Dedifferentiated amniotic fluid mesenchymal stem cell (primary cell): ENCODE data around the gene SLC23A1.
"Not testable (repeated sequence)": the region's sequence is repeated elsewhere in the genome, so short reads cannot be mapped to it uniquely, and the experiment has no call there.

ENCODE experiments used
- DNase-seq: peaks from one replicate; pipeline ENCODE4 v3.0.0-alpha.2; 2016; ENCODE audit errors: extremely low spot score

Gene SLC23A1

DNA sequence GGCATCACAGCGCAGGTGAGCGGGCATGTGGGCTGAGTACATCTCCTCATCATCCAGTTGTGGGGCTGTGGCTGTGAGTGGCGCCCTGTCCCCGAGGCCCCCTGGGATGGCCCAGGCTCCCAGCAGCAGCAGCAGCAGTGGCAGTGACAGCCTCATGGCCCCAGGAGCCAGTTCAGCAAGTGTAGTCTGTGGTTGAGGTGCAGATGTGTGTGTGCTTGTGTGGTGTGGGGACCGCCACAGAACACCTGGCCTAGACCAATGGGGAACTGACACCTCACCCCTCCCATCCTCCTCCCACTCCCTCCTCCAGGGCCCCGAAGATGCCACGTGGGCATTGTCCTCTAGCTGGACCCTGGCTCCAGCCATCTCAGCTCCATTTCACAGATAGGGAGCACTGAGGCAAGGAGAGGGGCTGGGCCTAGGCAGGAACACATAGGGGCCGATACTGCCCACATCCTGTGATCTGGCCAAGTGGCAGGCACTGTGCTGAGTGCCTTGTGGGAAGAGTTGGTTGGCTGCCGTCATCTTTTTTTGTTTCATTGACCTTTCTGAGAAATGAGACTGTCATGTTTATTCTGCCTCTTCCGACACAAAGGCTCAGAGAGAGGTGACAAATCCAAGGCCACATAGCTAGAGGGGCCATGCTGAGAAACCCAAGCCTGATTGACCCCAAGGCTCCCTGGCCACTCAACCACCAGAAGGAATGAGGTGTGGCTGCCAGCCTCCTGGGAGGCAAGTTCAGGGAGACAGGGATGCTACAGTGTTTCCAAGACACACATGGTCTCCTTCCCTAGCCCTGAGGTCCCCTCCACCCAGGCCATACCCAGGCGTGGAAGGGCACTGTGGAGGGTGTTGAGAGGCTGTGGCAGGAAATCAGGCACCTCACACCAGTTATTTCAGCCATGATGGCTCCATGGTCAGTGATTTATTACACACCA lies 6.9 kb upstream of the SLC23A1 start, which contains the start of gene MZB1:
MZB1 (minus strand) TSS at position 213 of the 938 bp plus-strand sequence; CDS start at position 156, 57 bp downstream.
- DNase-seq, result no peak

DNA sequence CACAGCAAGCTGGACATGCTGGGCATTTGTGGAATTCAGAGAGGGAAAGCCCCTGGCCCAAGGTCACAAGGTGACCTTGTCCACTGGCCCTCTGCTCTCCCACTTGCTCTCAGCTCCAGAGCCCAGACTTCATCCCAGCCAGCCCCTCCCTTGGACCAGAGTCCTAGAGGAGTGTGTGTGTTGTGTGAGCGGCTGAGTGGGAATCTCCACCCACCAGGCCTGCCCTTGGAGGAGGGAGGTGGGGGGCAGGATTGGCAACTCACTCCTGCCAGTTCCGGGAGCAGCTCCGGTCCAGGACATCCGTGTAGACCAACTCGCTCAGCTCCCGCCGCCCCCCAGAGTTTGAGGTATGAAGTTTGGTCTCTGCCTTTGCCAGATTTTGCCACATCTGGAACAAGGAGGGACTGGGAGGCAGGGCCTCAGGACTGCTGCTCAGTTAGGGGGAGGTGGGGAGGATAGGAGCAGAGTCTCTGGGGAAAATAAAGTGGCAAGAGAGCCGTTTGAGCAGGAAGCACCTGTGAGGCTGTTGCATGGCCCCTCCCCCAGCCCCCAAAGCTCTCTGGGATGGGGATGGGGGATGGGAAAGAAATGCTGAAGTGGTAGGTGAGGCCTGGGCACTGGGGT lies 5.2 kb upstream of the SLC23A1 start:
- no peak for DNase-seq

DNA sequence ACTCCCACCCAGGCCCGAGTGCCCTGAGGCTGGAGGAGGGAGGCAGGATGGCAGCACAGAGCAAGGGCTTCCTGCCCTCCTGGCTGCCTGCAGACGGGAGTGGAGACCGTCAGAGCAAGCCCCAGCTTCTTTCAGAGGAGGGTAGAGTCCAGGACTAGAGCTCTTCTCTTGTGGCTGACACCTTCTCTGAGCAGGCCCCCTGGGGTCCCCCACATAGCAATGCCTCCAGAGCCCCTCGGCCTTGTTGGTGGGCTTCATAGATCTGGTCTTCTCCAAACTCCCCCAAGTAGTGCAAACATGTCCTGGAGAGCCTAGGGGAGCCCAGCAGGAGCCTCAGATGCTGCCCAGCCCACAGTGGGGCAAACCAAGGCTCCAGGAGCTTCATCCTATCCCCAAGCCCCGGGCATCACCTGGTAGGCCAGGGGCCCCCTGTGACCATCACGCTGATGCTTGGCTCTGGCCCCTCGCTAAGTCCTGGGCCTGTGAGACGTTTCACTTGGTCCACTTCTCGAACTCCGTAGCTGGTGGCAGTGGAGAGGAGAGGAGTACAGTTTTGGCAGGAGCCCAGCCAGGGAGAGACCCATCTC lies 4.6 kb upstream of the SLC23A1 start:
- DNase-seq, result no peak

DNA sequence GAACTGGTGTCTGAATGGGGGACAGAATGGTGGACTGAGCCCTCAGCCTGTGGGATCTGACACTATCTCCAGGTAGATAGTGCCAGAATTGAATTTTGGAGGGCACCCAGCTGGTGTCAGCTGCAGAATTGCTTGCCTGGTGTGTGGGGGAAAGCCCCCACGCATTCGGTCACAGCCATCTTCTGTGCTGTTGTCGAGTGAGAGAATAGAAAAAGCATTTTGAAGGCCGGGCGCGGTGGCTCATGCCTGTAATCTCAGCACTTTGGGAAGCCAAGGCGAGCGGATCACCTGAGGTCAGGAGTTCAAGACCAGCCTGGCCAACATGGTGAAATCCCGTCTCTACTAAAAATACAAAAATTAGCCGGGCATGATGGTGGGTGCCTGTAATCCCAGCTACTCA lies 3.9 kb upstream of the SLC23A1 start:
- DNase-seq, result not testable (repeated sequence)

DNA sequence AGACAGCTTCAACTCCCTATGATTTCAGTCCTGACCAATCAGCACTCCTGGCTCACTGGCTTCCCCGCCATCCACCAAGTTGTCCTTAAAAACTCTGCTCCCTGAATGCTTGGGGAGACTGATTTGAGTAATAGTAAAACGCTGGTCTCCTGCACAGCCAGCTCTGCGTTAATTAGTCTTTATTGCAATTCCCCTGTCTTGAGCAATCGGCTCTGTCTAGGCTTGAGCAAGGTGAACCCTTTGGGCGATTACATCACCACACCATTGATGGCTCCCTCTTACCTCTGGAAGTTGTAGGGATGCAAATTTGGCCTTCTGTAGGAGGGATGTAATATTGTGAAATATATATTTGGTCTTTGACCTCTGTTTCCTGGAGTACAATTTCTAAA lies 2.9 kb upstream of the SLC23A1 start:
- no peak for DNase-seq

DNA sequence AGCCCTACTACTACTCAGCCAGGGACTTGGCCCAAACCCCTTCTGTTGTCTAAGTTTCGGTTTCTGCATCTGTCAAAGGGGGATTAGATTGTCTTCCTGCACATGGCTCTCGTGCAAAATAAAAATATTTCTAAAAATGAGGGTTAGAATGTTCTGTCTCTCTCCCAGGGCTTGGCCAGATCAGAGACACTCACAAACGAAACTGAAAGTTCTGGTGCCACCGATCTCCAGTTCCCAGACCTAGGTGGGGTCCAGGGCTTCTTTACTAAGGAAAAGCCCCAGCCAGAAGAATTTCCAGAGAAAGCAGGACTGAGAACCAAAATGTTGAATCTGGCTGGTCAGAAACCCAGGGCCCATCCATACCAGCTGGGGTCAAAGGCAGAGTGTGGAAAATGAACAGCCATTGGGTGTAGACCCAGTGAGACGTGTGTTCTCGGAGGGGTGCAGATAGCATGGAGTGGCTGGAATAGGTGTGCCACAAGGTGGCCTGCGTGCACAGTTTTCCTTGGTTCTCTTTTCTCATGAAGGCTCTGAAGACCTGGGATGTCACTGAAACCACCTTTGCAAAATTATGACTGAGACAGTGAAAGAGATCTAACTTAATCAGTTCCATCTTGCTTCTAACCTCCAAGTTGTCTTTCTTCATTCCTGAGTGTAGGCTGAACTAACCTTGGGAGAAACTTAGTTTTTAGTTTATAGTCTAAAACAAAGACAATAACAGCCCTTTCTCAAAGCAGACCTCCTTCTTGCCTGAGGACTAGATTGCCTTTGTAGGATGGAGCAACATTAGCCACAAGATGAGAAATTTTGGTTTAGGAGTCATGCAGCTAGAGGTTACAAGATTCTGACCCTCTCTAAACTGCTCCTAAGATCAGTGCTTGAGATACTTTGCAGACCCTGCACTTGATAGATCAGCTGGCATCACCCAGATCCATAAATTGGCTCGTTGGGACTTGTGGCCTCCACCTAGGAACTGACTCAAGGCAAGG lies 2.3 kb upstream of the SLC23A1 start:
- peak; percentile 35 for DNase-seq

DNA sequence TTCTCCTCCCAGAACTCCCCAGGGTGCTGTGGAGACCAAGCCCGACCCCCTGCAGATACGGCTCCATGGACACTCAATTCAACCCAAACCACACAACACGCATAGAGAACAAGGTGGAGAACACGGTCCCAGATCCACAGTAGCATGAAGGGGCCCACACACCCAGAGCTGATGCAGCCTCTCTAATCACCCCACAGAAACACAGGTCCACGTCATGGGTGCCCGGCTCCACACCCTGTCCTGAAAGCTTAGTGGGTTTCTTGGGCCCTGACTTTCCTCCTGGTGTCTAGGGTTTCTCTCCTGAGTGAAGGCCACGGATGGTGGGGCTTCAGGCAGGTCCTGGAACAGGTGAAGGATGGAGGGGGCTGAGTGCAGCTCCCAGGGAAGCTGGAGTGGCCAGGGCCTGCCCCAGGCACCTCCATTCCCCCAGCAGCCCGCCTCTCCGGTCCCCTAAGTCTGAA lies 1.5 kb upstream of the SLC23A1 start:
- DNase-seq, result no peak

DNA sequence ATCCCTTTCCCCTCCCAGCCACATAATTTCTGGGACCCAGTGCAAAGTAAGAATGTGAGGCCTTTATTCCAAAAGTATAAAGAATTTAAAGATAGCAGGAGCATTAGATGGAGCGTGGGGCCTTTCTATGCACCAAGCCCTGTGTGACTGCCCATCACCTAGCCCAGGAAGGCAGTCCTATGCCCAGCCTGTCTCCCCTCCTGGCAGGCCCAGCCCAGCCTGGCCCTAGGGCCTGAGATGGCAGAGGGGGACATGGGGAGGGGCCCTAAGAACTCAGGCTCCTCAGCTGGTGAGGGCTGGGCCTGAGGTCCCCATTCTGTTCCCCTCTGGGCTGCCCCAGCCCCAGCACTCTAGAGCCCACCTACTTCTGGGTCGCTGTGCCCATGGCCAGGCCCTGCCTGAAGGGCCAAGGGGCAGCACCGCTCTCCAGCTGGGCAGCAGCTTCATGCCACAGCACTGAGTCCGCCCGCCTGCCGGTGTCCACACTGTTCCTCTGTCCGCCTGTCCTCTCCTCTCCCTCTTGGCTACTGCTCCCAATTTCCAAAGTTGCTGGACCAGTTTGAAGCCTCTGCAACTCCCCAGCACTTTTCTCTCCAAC lies 995 bp upstream of the SLC23A1 start:
- no peak for DNase-seq

DNA sequence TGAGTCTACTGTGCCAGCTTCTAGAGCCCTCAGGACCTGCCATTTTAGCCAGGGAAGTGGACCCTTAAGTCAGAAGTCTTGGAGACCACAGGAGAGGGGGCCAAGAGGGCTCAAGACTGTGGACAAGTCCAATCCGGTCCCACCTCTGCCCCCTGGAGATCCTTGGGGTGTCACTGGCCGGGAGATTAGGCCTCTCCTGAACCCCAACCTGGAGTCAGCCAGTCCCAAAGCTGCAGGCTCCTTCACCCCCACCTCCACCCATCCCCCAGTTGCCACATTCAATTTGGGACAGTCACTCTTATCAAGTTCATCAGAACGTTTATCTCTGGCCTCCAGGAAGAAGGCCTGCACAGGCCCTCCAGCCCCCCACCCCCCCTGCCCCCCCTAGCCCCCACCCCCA lies 290 bp downstream of the SLC23A1 start:
- DNase-seq, result no peak

DNA sequence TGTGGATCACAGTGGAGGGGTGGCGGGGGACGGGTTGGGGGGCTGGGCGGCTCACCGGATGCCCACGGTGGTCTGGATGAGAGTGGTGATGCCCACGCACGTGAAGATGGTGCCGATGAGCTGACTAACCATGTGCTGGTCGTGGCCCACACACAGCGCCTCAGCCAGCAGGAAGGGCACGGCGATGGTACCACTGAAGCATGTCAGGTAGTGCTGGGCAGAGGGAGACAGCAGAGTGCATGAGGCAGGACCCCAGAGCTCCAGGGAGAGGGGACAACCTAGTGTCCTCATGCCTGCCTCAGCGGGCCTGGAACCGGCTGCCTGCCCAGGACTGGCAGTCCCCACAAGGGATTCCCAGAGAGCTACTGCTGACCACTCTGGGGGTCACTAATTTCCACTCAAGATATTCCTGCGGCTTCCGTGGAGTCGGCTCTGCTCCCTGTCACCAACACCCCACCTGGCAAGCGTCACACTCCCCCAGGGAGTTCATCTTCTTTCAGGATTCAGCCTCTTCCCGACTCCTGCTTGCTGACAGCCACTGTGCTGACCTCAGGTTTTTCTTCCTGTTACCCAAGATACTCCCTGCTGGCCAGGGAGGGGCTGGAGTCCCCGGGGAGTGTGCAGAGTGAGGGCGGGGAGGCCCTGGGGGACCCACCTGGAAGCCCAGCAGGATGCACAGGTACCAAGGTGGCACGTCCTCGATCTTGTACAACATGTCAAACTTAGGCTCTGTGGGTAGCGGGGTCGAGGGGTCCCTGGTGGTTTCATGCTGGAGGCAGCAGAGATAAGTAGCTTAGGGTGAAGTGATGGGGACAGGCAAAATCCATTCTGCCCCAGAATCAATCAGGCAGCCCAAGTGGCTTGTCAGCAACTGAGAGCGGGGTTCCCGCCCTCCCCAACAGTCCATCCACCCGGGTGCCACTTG lies 998 bp downstream of the SLC23A1 start:
- DNase-seq, result no peak

DNA sequence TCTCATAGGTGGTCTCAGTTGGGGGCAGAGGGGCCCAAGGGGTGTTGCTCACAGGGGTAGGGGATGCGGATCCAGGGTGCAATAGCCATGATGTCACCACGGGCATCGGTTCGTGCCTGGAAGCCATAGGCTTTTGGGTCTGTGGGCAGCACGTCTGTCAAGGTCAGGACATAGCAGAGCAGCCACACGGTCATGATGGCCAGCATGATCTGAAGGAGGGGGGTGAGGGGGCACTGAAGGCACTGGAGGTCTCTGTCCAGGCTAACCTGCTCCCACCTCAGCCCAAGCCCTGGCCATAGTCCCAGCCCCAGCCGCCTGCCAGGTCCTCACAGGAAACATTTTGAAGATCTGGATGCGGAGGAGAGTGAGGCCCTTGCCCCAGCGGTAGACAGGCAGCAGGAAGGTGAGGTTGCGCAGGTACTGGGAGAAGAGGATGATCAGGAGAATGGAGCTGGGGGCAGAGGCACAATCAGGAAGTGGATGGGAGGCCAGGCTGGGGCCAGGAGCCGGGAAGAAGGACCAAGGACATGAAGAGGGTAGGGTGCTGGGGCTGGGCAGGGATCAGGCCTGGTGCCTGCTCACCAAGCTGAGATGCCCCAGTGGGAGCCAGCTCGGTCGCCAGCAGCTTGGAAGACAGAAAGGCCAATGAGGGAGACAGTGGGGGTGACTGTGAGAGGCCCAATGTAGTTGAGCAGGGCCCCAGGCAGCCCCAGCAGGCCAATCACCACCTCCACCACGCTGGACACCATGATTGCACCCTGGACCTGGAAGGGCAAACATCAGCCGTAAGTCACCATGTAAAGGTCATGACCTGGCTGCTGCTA lies 3.3 kb downstream of the SLC23A1 start:
- DNase-seq, result no peak

DNA sequence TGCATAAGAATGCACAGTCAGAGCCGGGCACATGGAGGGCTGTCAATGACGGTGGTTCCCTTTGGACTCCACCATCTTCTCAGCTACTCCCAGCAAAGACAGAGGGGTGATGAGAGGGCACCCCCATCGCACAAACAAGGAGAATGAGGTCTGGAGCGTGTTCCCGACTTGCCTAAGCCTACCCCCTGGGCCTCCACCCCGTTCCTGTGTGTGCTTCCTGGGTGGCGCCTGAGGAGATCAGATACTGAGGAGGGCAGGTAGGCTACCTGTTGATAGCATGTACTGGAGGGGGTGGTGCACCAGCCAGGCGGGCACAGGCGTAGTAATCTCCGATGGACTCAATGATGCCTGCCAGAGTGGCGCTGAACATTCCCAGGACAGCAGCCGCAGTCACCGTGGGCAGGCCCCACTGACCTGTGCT lies 4.1 kb downstream of the SLC23A1 start:
- DNase-seq, result no peak

DNA sequence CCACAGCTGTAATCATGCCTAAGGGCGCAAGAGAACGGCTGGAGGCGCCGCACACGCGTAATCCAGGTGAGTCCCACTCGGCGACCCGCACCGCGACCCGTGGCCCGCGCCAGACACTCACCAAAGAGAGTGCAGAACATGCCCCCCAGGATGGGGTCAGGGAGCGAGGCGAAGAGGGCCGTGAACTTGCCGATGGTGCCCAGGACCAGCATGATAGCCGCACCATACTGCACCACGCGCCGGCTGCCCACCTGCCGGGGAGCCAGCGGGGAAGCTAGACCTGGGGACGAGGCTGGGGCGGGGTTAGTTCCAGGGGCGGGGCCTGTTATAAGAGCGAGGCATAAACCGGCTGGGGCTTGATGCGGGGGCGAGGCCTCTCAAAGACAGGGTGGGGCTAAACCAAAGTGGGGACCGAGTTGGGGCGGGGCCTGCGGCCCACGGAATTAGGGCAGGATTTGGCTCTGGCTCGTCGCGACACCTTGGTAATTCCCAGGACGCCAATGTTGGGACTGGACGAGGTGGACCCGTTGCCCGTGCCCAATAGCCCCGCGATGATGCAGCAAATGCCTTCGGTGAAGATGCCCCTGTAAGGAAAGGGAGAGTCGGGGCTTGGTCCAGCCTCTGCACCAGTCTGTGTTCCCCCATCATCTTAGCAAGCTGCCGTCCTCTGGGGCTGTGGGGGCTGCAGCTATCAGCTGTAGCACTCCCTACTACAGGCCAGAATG lies 4.8 kb downstream of the SLC23A1 start:
- no peak for DNase-seq

DNA sequence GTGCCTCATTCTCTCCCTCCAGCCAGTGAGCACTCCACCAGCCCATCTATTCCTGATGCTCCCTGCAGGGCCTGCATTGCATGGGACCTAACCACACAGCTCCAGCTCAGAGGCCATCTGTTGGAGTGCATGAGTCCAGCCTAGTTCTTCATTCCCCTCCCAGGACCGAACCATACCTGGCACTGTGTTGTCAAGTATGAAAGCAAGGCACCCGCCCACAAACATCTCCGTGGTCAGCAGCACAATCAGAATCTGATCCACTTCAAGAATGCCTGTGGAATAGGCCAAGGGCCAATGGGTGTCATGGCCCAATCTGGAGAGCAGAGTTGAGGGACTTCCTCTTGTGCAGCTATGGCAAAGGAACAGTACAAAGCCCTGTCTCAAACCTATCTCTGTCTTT lies 5.9 kb downstream of the SLC23A1 start:
- DNase-seq, result no peak

DNA sequence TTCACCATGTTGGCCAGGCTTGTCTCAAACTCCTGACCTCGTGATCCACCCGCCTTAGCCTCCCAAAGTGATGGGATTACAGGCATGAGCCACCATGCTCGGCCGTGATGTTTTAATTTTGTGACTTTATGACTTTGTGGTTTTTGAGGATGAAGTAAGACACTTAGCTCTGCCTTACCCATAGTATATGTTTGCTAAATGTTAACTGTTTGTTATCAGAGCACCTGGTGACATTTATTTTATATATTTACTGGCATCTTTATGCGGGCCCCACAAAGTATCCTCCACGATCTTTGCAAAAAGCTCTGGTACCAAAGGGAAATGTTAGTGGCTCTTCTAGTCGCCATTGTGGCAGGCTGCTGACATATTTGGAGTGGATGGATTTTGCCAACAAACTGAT lies 6.7 kb downstream of the SLC23A1 start:
- no peak for DNase-seq

DNA sequence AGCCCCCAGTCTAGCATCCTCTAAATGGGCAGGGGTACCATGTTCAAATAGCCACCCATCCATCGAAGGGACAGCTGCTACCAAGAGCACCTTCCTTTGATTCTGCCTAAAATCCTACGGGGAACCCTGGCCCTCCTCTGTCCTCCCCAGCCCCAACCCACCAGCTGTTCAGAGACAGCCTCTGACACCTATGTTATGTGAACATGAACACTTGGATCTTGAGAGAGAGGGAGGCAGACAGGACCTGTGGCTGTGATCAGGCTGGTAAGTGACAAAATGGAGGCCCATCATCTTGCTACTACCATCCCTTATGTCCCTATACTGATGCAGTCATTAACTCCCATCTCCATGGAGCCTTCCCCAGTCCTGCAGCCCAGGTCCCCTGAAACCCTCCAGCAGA lies 8.2 kb downstream of the SLC23A1 start:
- no peak for DNase-seq

DNA sequence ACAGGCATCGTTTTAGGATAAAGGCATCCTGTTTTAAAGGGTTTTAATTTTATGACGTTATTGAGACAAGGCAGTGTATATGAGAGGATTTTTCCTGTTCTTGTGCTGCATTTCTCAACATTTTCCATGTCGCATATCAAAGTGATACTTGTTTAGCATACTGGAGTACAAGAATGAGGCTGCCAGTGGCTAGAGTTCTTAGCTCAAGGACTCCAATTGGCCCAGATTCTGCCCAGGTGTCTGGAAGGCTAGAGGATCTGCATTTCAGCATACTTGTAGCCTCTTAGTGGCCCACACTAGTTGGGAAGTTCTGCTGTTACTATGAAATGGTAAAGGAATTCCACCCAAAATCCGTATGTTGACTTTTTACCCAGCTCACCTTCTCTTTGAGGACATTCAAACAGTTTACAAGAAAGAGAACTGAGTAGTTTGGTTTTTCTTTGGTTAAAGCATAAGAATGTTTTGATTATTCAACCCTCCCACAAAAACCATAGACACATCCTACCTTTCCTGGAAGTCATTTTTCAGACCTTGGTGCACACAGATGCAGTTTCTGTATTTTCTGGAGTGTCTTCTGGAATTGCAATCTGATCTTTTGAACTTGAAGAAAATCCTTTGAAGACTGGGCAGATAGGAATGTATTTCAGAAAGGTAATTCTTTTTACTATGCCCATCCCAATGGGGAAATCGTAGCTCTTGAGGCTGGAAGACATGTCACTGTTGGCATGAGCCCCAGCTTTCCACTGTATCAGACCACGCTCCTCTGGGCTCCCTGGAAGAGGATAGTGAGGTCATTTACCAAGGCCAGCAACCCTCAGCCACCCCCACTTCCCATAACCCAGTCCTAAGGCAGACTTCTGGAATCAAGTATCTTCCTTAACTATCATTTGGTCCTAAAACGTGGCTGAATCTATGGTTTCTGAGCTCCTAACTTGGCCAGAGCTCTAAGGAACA lies 11.3 kb downstream of the SLC23A1 start:
- DNase-seq, result no peak
